ENCODE measurements around the gene UBASH3A. TPM values are rescaled to one million over a fixed set of nuclear protein-coding genes. Genes with fewer than 3 reads are reported as not detected.

The UBASH3A gene, protein sequence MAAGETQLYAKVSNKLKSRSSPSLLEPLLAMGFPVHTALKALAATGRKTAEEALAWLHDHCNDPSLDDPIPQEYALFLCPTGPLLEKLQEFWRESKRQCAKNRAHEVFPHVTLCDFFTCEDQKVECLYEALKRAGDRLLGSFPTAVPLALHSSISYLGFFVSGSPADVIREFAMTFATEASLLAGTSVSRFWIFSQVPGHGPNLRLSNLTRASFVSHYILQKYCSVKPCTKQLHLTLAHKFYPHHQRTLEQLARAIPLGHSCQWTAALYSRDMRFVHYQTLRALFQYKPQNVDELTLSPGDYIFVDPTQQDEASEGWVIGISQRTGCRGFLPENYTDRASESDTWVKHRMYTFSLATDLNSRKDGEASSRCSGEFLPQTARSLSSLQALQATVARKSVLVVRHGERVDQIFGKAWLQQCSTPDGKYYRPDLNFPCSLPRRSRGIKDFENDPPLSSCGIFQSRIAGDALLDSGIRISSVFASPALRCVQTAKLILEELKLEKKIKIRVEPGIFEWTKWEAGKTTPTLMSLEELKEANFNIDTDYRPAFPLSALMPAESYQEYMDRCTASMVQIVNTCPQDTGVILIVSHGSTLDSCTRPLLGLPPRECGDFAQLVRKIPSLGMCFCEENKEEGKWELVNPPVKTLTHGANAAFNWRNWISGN
- total RNA-seq, result 1 to 10 TPM in 1 of 3 donors, under 1 TPM in 2; 0.32 to 1.5 (median 0.66) TPM

DNA sequence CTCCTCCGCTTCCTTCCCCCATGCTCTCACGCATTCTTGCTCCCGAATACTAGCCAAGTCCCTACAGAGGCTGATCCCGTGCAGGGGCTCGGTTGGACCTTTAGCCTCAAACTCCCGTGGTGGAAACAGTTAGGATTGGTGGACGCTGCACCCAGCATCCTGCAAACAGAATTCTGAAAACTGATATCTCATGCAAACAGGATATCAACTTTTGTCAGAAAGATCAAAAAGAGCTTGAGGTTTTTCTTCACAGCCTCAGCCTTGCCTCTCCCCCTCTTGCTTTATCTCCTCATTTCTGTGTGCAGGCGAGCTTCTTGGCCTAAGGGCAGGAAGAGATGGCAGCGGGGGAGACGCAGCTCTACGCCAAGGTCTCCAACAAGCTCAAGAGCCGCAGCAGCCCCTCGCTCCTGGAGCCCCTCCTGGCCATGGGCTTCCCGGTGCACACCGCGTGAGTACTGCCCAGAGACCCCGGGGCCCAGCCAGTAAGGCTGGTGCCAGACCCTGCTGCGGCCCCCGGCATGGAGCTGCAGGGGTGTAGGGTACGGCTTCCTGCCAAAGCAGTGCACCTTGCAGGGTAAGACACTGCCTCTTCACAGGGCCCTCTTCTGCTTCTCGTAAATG is at the start of gene UBASH3A:
Gene UBASH3A (plus strand): TSS at position 292 of the 621 bp plus-strand sequence. CDS start 44 bp downstream, at position 336.
- no peaks in the 10 kb centered on the region for H3K27me3 ChIP-seq
- H3K27ac ChIP-seq, result no peak within 1 kb of the TSS
- intact Hi-C loops (cut with DNase I; ENCODE audit: low total_unique reads), result loop anchor here (2.0 kb wide), 1 partner anchor 77 kb away; no protein-coding TSS in a partner anchor
- TF ChIP-seq, protein P1, sequence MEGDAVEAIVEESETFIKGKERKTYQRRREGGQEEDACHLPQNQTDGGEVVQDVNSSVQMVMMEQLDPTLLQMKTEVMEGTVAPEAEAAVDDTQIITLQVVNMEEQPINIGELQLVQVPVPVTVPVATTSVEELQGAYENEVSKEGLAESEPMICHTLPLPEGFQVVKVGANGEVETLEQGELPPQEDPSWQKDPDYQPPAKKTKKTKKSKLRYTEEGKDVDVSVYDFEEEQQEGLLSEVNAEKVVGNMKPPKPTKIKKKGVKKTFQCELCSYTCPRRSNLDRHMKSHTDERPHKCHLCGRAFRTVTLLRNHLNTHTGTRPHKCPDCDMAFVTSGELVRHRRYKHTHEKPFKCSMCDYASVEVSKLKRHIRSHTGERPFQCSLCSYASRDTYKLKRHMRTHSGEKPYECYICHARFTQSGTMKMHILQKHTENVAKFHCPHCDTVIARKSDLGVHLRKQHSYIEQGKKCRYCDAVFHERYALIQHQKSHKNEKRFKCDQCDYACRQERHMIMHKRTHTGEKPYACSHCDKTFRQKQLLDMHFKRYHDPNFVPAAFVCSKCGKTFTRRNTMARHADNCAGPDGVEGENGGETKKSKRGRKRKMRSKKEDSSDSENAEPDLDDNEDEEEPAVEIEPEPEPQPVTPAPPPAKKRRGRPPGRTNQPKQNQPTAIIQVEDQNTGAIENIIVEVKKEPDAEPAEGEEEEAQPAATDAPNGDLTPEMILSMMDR (IDR thresholded peaks at IDR 0.05), result no peak
- TF ChIP-seq POLR2A (IDR thresholded peaks at IDR 0.05) (no peak), POLR2AphosphoS5 (IDR thresholded peaks at IDR 0.05) (no peak)
- H3K9me3 ChIP-seq, result no peaks in the 10 kb centered on the region
- DNase-seq (ENCODE audit: low spot score in 2 of 2), result no peak
- no peaks in the 10 kb centered on the region for H3K4me1 ChIP-seq
- H3K36me3 ChIP-seq, result no peaks in the 10 kb centered on the region
- H3K4me3 ChIP-seq, result no peak within 1 kb of the TSS

DNA sequence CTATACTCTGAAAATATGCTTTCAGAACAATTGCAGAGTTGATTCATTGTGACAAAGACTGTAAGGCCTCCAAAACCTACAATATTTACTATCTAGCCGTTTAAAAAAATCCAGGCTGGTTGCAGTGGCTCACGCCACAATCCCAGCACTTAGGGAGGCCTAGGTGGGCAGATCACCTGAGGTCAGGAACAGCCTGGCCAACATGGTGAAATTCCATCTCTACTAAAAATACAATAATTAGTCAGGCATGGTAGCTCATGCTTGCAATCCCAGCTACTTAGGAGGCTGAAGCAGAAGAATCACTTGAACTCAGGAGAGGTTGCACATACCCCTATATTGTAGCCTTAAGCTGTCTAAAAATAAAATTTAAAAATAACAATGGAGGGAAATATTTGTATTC is 47.7 kb upstream of the UBASH3A start:
- no peaks in the 10 kb centered on the region for H3K4me1 ChIP-seq
- TF ChIP-seq, protein P1 (IDR thresholded peaks at IDR 0.05), result no peak
- TF ChIP-seq POLR2A (IDR thresholded peaks at IDR 0.05) (no peak), POLR2AphosphoS5 (IDR thresholded peaks at IDR 0.05) (no peak)
- H3K27me3 ChIP-seq, result no peaks in the 10 kb centered on the region

DNA sequence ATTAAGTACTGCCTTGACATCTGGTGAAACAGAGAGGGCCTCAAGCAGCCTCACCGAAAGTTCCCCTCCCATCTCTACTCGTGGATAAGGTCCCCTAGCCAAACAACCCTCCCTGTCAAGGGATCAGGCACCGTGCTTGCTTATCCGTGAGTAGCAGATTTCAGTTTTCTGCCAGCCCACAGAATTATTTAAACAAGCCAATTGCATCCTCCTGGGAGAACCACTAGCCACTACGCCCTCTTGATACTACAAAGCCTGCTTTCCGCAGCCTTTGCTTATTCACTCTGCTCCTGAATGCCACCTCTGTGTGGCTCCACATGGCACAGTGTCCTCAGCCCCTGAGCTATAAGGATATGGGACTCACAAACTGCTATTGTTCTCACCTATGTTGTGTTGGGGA is 47.1 kb upstream of the UBASH3A start:
- DNase-seq (ENCODE audit: low spot score in 2 of 2), result peak in 1 of 2 donors; percentile 2
- no peak overlapping the region for H3K4me3 ChIP-seq
- no peak overlapping the region for H3K27ac ChIP-seq
- no peaks in the 10 kb centered on the region for H3K4me1 ChIP-seq
- TF ChIP-seq, protein P1 (IDR thresholded peaks at IDR 0.05), result no peak
- TF ChIP-seq POLR2A (IDR thresholded peaks at IDR 0.05) (no peak), POLR2AphosphoS5 (IDR thresholded peaks at IDR 0.05) (no peak)
- no peaks in the 10 kb centered on the region for H3K27me3 ChIP-seq
- intact Hi-C loops (cut with DNase I; ENCODE audit: low total_unique reads), result no loop called here
- H3K36me3 ChIP-seq, result no peaks in the 10 kb centered on the region
- peaks cover 8 to 11% of the 10 kb centered on the region in 2 donors for H3K9me3 ChIP-seq

More for the DNA sequence above, 47.7 kb upstream of the UBASH3A start:
- no peaks in the 10 kb centered on the region for H3K36me3 ChIP-seq
- intact Hi-C loops (cut with DNase I; ENCODE audit: low total_unique reads), result no loop called here
- no peak overlapping the region for H3K27ac ChIP-seq
- H3K9me3 ChIP-seq, result peaks cover 8 to 11% of the 10 kb centered on the region in 2 donors
- H3K4me3 ChIP-seq, result no peak overlapping the region
- DNase-seq (ENCODE audit: low spot score in 2 of 2), result no peak

DNA sequence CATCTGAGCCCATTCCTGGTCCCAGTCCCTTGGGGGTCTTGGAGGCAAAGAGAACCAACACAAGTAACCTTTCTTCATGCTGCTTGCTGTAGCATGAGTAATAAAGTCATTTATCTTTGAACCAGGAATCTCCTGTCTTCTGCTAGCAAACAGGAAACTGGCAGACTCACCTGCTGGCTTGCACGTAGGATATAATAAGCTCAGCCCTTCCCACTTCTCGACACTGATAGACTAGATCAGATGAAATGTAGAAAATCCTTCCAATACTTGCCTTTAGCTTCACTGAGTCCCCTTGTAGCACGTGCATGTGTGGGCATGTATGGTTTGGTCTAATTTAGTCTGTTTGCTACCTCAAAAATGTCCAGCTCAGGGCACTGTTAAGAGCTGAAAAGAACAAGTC is 46.4 kb upstream of the UBASH3A start:
- DNase-seq (ENCODE audit: low spot score in 2 of 2), result no peak
- Histone ChIP-seq H3K4me1 (no peaks in the 10 kb centered on the region), H3K27me3 (no peaks in the 10 kb centered on the region), H3K9me3 (peaks cover 8 to 11% of the 10 kb centered on the region in 2 donors), H3K36me3 (no peaks in the 10 kb centered on the region), H3K27ac (no peak overlapping the region), H3K4me3 (no peak overlapping the region)
- intact Hi-C loops (cut with DNase I; ENCODE audit: low total_unique reads), result no loop called here
- TF ChIP-seq POLR2AphosphoS5 (IDR thresholded peaks at IDR 0.05) (no peak), POLR2A (IDR thresholded peaks at IDR 0.05) (no peak)
- TF ChIP-seq, protein P1 (IDR thresholded peaks at IDR 0.05), result no peak
